ENCODE data around the gene MACROD2. TPM values are rescaled to one million over a fixed set of nuclear protein-coding genes. Genes with fewer than 3 reads are reported as not detected.

MACROD2 gene
- total RNA-seq, 1 donor from 2014 or later = 0.85 TPM

DNA sequence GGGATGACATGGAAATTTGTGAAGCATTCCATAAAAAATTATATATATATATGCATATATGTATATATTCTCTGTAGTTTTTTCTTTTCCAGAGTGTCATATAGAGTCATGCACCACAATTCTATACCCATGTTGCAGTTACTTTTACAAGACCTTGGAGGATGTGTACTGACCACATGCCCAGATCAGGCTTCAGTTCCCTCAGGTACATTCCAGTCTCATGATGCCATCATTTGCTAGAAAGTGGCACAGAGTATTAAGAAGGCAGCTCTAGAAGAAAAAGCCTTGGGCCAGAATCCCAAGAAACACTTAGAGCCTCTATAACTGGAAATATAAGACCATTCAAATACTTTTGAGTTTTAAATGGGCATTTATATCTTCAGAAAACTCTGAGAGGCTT is 1027.6 kb downstream of the MACROD2 start:
- DNase-seq = no peak

DNA sequence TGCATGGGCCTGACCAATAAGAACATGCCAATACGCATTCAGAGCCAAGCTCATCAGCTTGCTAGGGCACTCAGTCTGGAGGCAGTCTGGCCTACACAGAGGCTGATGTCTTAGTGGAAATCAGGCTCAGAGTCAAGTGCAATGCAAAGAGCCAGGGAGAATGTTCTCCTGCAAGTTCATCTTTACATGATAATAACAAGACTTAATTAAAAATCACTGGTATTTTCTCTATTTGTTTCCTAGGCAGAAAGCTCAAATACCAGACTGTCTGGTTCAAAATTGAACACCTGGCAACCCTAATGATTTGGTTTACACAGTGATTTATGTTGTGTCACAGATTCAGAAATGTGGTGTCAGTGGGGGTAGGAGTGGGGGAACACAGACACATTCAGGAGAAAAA is 1031.4 kb downstream of the MACROD2 start:
- no peak for DNase-seq

DNA sequence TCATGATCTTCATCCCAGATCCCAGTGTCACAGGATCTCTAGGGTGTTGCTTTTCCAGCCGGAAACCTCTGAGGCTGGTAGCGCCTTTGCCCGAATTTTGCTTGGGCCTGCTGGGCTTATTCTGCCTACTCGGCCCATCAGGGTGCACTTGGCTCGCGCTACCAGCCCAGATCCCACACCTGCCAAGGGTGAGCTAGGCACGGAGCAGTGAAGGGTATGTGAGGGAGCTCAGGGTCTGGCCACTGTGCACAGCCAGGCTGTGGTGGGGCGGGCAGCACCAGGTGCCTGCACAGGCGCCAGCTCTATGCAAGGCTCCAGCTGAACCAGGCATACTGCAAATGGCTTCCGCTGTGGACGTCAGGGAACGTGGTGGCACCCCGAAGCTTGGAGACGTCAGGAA is 1035.5 kb downstream of the MACROD2 start:
- no peak for DNase-seq

DNA sequence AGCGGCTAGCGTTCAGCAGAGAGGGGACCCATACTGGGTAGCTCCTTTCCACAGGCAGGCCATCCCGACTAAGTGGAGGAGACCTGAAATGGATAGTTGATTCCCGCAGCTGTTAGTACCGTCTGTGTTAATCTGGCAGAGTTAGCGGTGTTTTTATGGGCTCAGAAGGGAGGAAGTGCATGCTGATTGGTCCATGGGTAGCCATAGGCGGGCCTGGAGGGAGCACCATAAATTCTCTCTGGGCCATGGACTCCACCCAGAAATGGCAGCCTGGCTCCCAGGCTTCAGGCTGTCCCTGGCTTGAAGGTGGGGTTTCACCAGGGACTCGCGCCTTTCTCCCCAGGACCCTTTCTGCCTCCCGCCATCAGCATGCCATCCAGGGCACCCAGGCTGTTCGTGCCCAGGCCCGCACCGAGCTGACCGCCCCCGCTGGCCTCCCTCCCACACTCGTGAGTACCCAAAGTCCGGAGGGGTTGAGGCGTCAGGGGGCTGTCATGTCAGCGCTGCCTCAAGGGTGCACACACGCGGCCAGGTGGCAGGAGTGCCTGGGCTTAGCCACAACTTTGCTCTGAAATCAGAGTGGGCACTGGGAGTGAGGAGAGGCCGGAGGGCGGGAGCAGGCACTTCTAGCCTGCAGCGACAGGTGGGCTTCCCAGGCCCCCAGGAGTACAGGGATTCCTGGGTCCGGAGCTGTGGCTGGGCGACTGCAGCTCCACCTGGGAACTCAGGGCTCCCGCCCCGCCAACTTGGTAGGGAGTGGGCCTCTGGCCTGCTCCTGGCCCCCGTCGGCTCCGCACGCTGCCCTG is 1036.4 kb downstream of the MACROD2 start:
- DNase-seq = no peak

DNA sequence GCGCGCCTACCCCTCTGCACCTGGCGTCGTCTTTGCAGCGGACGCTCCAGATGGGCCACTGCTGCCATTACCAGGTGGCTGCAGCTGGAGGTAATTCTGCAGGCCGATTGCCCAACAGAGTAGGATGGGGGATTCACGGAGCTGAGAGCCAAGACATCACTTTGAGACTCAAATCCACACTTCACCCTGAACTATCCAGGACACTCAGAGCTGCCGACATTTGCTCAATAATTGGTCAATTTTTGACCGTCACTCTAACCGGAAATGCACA is 1037.0 kb downstream of the MACROD2 start:
- no peak for DNase-seq

DNA sequence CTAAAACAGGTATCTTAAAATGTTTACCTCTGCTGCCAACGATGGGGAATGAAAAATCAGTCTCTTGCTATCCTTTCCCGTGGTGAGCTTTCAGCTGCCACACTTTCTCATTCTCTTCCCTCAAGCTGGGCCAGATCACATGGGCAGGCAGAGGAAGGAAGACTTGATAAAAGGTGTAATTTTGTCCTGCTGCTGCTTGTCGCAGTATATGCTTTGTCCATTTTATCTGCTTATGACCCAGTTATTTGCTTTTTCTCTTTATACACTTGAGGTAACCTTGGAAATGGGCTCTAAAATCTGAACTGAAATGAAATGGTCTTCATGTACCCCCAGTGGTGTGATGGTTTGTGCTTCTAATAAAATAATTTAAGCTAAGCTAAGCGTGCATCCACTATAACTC is 1038.0 kb downstream of the MACROD2 start:
- DNase-seq = no peak

DNA sequence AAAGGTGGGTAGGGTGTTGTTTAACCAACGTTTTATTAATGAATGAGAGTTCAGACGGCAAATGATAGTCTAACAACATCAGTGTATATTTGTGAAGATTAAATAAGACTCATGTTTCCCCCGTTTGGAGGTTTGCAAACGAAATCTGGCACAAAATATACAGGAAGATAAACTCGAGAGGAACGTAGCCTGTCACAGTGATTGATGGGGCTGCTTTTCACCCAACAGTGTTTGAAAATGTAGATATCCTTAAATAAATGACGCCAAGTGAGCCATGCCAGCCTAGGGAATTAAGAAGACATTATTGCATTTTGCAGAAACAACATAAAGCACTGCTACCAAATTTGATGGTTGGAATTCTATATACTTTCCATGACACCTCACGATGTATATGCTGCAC is 1038.6 kb downstream of the MACROD2 start:
- DNase-seq = no peak

DNA sequence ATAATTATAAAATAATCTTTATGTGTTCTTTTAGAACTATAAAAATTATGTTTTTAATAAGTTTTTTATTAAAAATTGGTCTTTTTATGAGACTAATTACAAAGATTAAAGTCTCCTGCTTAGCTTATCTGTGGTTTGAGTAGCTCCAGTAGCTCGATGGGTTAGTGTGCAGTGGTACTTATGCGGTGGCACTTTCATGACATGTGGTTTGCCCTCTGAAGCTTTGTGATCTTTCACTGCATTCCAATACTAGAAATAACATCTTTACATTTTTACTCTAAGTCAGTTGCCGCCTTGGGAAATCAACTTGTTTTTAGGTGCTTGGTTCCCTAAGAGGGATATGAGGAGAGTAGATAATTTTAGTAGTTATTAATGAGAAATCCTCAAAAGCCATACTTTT is 1041.6 kb downstream of the MACROD2 start:
- no peak for DNase-seq

DNA sequence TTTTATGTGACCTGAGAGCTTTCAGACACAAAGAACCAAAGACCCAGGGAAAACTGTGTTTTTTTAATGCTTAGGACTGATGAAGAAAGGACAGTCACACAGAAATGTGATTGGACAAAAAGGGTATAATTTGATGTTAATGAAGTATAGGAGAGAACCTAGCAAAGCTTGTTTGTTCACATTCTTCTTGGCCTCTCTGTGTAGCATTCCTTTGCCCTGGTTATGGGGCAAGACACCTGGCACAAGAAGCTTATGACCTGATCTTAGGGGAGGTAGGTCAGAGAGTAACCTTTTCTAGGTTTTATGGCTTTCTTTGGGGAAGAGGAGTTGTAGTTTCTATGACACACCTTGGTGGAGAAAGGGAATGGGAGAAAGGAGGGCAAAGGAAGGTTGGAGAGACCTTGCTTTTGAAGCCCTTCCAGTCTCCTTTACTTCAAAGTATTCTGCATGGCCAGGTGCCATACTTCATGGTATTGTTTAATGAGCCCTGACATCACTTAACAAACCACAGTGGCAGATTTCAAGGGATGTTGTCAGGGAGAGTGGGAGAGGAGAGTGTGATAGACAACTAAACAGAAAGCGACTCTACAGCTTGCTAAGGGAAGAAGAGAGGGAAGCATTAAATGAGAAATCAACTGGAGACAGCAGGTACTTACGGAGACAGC is 1043.9 kb downstream of the MACROD2 start:
- peak; percentile 15 for DNase-seq

DNA sequence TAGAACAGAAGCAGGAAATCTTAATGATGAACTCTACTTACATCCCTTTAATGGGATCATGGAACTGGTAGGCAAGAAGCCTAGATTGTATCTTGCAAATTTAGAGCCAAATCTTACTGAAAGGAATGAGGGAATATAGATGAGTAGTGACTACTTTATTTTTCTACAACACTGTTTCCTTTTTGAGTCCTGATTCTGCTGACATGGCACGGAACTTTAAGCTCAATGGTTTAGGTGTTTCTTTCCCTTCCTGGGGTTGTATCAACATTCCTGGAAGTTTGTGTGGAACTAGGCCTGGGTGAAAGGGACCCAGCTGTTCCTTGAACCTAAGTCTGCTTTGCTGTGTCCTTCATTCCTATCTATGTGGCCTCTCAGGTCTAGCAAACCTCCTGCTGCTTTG is 1047.4 kb downstream of the MACROD2 start:
- DNase-seq = no peak

DNA sequence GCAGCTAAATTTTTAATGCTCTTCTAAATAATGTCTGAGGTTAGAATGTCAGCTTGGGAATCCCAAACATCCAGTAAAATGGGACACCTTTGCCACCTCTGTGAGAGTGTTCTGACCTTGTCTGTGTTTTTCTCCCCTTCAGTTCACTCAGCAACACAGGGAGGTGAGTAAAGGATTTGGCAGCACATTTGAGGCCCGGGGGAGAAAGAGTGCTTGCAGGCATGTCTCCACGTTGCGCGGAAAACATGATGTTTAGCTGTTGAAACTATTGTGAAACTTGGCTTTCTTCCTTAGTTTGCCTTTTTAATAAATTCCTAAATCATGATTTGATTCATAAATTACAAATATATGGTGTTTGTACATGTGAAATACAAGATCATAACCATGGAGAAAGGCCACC is 1049.9 kb downstream of the MACROD2 start:
- DNase-seq = no peak

DNA sequence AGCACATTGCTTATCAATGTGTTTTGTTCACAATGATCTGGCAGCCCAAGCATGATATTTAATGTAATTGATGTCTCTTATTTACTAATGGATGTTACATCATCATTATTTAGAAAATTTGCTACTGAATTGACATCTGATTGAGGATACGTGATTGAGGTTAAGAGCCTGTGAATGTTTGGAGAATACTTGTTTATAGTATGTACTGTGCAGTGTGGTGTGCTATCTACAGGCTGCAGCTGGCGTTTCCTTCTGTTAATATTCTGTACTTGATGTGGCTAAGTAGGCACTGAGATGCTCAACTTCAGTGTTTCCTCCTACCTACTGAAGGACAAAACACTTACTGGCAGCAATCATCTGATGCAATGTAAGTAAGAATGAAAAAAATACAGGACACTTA is 1051.7 kb downstream of the MACROD2 start:
- DNase-seq = no peak

DNA sequence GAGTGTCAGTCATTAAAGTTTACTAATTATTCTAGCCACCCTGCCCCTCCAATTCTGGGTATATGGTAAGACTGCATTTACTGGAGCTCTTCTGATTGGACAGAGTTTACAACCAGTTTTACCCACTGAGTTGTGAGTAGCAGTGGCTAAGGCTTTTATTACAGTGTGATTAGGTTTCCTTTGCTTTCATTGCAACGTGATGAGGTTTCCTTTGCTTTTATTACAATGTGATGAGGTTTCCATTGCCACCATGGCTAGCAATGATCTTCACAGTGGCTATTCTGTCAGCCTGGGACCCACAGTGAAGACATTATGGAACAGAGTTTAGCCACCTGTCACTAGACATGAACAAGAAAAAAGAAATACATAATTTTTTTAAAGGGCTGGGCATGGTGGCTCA is 1052.3 kb downstream of the MACROD2 start:
- no peak for DNase-seq

DNA sequence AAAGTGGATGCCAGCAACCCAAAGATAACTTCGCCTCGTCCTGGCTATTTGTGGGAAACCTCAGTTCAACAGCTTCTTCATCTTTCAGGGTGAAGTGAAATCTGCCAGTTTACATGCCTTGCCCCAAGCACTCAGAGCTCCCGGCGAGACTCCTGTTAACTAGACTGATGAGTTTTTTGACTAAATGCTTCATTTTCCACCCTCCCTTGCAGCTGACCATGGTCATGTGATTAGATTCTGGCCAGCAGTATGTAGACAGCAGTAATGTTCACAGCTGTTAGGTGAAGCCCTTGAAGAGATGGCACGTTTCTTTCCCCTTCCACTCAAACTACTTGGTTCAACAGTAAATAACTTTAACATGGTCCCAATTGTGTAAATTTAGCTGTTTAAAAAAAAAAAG is 1060.9 kb downstream of the MACROD2 start:
- DNase-seq = no peak

DNA sequence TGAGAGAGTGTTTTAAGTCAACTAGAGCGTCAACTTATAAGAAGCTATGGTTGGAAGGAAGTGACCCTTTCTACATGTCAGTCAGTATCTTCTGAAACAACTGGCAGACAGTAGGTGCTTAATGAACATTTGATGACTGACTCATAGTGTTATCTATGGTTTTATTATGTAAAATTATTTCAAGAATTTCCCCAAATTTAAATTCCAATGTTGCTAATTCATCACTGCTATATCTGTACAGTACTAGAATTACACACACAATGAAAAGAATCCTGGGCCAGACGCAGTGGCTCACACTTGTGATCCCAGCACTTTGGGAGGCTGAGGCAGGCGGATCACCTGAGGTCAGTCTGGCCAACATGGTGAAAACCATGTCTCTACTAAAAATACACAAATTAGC is 1063.5 kb downstream of the MACROD2 start:
- DNase-seq = no peak

DNA sequence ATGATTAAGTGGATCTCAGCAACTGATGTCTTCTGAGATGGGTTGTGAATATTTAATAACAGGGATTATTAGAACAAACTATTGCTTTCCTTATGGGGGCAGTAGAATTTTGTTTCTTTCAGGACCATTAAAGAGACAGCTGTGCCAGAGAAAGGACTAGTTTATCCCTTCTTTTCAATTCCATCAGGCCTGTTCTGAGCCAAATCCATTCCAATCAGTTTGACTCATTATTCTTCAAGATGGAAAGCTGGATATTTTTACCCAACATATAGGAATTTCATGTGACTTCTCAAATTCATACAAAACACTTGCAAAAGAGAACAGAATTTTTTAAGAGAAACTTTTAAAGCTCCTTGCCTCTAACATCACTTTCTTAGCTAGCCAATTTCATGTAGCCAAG is 1064.1 kb downstream of the MACROD2 start:
- DNase-seq = no peak

DNA sequence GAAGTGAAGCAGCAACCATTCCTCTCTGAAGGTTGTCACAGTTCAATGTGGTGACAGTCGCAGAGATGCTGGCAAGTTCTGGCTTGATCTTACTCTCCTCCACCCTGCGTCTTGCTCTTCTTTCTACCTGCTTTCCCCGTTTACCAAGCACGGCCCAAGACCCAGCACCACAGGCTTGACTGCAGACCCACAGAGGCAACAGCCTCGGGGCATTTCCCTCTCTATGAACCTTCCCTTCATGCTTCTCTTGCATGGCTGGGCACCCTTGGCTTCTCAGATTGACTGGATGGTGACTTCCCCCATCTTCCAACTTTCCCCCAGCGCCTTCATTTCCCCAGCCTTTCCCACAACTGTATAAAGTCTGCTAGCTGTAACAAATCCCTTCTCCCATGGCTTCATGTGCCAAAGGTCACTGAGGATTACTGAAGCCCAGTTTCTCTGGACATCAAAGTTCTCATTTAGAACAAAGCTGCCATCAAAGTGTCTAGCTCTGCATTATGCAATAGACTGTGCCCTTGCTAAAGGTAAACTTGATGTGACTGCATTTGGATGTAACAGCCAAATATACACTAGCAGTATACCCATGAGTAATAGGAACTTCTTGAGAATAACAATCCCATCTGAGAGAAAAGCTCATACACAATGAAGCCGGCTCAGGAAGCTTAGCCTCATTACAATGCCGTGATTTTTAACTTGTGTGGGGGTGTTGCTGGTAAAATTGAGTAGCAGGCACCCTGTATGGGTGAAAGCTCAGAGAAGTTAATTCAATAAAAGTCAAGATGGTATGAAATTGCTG is 1065.1 kb downstream of the MACROD2 start:
- peak; percentile 4 for DNase-seq

DNA sequence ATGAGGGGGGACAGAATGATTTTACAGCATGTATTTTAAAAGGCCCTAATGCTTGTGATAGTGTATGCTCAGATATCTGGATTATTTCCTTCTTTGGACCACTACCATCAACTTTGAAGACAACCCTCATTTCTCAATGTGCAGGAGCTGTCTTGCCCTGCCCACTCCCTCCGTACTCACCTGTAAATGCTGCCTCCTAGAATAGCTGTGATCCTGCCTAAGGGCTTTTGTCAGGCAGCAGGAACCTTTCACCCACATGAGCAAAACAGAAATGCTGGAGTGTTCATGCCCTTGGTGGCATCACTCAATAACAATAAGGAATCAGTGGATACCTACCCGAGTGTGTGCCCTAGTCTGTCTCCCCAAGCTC is 1065.7 kb downstream of the MACROD2 start:
- DNase-seq = no peak

DNA sequence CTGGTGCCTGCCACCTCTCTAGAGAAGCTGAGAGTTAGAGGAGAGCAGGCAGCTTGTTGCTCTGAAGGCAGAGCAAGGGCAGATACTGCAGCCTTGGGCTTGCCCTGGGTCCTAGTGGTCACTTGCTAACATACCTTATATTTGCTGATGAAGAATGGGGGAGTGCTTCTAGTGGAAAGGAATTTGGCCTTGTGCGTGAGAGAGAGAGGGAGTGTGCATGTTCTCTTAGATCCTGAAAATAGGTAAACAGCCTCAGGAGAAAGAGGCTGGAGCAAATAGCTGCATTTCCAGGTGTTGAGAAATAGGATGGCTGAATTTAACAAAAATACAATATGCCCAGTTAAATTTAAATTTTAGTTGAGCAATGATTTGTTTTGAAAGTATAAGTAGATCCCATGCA is 1066.6 kb downstream of the MACROD2 start:
- DNase-seq = no peak

DNA sequence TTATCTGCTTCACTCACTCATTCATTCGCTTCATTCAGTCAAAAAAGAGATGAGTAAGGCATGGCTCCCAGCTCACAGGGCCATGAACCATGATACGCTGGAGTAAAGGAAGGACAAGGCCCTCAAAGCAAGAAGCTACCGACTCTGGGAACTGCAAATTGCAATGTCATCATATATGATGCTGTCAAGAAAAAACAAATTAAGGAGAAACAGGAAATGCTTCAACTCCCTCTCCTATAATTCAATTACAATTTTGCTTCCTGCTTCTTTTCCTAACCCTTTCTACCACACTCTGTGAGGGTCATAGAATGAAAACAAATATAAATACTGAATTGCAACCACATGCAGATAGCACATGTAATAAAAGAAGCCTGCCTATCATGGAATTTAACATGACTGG is 1067.8 kb downstream of the MACROD2 start:
- DNase-seq = no peak

DNA sequence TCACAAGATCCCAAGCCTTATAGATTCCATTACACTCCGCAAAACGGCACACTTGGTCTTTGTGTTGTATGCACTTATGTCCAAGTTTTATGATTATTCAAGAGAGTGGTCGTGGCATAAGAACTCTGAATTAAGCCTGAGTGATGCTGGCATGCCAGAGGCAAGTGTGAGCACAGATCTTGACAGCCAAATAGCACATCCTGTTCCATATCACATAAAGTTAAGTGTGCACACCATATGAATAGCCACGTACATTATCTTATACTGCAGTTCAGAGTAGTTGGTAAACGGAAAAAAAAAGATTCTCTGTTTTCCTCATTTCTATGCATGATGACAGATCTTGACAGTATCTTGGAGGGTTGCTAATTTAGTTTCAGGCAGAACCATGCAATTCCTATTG is 1069.4 kb downstream of the MACROD2 start:
- no peak for DNase-seq

DNA sequence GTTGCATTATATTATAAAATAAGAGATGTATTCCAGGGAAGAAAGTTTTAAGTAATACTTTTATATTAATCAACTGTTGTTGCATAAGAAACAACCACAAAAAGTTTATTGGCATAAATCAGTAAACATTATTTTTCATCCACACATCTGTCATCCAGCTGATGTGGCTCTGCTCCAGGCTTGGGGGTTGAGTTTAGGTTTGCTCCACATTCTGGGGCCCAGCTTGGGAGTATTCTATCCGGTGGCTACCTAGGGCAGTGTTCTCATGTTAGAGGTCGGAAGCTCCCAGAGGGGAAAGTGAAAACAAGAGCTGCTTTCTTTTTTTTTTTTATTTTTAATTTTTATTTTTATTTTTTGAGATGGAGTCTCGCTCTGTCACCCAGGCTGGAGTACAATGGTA is 1070.5 kb downstream of the MACROD2 start:
- DNase-seq = no peak

DNA sequence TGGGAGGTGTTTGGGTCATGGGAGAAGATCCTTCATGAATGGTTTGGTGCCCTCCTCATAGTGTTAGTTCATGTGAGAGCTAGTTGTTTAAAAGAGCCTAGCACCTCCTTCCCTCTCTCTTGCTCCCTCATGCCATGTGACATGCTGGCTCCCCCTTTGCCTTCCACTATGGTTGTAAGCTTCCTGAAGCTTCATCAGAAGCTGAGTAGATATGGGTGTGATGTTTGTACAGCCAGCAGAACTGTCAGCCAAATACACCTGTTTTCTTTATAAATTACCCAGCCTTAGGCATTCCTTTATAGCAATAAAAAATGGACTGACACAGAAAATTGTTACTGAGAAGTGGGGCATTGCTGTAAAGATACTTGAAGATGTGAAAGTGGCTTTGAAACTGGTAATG is 1073.2 kb downstream of the MACROD2 start:
- no peak for DNase-seq

DNA sequence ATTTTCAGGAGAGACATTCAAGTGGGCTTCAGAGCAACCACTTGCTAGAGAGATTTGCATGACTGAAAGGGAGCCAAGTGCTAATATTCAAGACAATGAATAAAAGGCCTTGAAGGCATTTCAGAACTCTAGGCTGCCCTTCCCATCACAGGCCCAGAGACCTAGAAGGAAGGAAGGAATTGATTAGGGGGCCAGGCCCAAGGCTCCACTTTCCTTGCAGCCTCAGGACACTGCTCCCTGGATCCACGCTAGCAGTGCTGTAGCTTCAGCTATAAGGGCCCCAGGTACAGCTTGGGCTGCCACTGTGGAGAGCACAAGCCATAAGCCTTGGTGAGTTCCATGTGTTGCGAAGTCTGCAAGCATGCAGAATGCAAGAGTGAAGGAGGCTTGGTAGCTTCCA is 1074.0 kb downstream of the MACROD2 start:
- DNase-seq = no peak

Data from dermis blood vessel endothelial cell (primary cell).